H1 (cell line): Measurements from ENCODE around the gene LPIN2. TPM values are rescaled to one million over a fixed set of nuclear protein-coding genes. Genes with fewer than 3 reads are reported as not detected.

ENCODE experiments used
- EZH2 ChIP-seq: fragments of 200-600 bp; sonication (generic); IDR thresholded peaks from 2 replicates; pipeline ENCODE4 v1.7.1; 2012; ENCODE audit warnings: low read depth, mild to moderate bottlenecking, moderate library complexity, low read length, inconsistent platforms; ENCODE audit not compliant: severe bottlenecking
- HDAC2 ChIP-seq, 2 experiments: fragments of 300-600 bp in 1 of 2; sonication (generic) in 1 of 2; IDR thresholded peaks; 2 replicates each; pipeline ENCODE4 v1.6.1; 2011 to 2012; ENCODE audit warnings: low read depth in 2 of 2, low read length in 2 of 2, mild to moderate bottlenecking in 2 of 2, moderate library complexity in 2 of 2, borderline replicate concordance in 1 of 2, inconsistent platforms in 1 of 2
- POLR2A ChIP-seq, 2 experiments: IDR thresholded peaks; 1 replicate in 1 of 2; 2 replicates in 1 of 2; pipeline ENCODE4 v1.6.1; 2011; ENCODE audit warnings: low read depth in 2 of 2, low read length in 2 of 2, mild to moderate bottlenecking in 2 of 2; ENCODE audit errors: control extremely low read depth in 1 of 2
- POU5F1 ChIP-seq: IDR thresholded peaks from 2 replicates; pipeline ENCODE4 v1.6.1; 2011; ENCODE audit warnings: low read depth, mild to moderate bottlenecking, low read length, moderate library complexity
- TCF12 ChIP-seq: IDR thresholded peaks from 2 replicates; pipeline ENCODE4 v1.6.1; 2011; ENCODE audit warnings: low read depth, mild to moderate bottlenecking, low read length
- polyA plus RNA-seq, 7 experiments: library from polyadenylated mRNA; depleted of rRNA in 3 of 7; stranded (reverse) in 5 of 7; unstranded in 2 of 7; fragments of >200 nt in 5 of 7; fragments of 200-250 nt in 2 of 7; gene quantifications; 1 replicate in 5 of 7; 2 replicates in 1 of 7; 4 replicates in 1 of 7; pipeline versions ENCODE4 v1.2.1 to v1.2.3, GENCODE V29; 2011 to 2013; ENCODE audit warnings: missing spikeins in 2 of 7, mixed read lengths in 2 of 7
- total RNA-seq: library from RNA; stranded (reverse); fragmentation: NEBNext Ultra II Directional; extraction: Animal tissue kit (Norgen Biotek cat#: 25700); gene quantifications from 2 replicates; pipeline ENCODE4 v1.2.1, GENCODE V29; 2021
- TF ChIP-seq, protein P1 (sequence below): fragments of 300-600 bp; sonication (generic); IDR thresholded peaks from 2 replicates; pipeline ENCODE4 v1.7.1; 2012; ENCODE audit warnings: low read length, moderate library complexity, mild to moderate bottlenecking, inconsistent platforms; ENCODE audit not compliant: insufficient replicate concordance

Gene LPIN2
- total and polyA plus RNA-seq, 2 of the 8 experiments (the other 6 are each of a cell fraction or from before 2014, with no cell fraction given) = 7.4 to 14.2 TPM

- TF ChIP-seq, protein P1, sequence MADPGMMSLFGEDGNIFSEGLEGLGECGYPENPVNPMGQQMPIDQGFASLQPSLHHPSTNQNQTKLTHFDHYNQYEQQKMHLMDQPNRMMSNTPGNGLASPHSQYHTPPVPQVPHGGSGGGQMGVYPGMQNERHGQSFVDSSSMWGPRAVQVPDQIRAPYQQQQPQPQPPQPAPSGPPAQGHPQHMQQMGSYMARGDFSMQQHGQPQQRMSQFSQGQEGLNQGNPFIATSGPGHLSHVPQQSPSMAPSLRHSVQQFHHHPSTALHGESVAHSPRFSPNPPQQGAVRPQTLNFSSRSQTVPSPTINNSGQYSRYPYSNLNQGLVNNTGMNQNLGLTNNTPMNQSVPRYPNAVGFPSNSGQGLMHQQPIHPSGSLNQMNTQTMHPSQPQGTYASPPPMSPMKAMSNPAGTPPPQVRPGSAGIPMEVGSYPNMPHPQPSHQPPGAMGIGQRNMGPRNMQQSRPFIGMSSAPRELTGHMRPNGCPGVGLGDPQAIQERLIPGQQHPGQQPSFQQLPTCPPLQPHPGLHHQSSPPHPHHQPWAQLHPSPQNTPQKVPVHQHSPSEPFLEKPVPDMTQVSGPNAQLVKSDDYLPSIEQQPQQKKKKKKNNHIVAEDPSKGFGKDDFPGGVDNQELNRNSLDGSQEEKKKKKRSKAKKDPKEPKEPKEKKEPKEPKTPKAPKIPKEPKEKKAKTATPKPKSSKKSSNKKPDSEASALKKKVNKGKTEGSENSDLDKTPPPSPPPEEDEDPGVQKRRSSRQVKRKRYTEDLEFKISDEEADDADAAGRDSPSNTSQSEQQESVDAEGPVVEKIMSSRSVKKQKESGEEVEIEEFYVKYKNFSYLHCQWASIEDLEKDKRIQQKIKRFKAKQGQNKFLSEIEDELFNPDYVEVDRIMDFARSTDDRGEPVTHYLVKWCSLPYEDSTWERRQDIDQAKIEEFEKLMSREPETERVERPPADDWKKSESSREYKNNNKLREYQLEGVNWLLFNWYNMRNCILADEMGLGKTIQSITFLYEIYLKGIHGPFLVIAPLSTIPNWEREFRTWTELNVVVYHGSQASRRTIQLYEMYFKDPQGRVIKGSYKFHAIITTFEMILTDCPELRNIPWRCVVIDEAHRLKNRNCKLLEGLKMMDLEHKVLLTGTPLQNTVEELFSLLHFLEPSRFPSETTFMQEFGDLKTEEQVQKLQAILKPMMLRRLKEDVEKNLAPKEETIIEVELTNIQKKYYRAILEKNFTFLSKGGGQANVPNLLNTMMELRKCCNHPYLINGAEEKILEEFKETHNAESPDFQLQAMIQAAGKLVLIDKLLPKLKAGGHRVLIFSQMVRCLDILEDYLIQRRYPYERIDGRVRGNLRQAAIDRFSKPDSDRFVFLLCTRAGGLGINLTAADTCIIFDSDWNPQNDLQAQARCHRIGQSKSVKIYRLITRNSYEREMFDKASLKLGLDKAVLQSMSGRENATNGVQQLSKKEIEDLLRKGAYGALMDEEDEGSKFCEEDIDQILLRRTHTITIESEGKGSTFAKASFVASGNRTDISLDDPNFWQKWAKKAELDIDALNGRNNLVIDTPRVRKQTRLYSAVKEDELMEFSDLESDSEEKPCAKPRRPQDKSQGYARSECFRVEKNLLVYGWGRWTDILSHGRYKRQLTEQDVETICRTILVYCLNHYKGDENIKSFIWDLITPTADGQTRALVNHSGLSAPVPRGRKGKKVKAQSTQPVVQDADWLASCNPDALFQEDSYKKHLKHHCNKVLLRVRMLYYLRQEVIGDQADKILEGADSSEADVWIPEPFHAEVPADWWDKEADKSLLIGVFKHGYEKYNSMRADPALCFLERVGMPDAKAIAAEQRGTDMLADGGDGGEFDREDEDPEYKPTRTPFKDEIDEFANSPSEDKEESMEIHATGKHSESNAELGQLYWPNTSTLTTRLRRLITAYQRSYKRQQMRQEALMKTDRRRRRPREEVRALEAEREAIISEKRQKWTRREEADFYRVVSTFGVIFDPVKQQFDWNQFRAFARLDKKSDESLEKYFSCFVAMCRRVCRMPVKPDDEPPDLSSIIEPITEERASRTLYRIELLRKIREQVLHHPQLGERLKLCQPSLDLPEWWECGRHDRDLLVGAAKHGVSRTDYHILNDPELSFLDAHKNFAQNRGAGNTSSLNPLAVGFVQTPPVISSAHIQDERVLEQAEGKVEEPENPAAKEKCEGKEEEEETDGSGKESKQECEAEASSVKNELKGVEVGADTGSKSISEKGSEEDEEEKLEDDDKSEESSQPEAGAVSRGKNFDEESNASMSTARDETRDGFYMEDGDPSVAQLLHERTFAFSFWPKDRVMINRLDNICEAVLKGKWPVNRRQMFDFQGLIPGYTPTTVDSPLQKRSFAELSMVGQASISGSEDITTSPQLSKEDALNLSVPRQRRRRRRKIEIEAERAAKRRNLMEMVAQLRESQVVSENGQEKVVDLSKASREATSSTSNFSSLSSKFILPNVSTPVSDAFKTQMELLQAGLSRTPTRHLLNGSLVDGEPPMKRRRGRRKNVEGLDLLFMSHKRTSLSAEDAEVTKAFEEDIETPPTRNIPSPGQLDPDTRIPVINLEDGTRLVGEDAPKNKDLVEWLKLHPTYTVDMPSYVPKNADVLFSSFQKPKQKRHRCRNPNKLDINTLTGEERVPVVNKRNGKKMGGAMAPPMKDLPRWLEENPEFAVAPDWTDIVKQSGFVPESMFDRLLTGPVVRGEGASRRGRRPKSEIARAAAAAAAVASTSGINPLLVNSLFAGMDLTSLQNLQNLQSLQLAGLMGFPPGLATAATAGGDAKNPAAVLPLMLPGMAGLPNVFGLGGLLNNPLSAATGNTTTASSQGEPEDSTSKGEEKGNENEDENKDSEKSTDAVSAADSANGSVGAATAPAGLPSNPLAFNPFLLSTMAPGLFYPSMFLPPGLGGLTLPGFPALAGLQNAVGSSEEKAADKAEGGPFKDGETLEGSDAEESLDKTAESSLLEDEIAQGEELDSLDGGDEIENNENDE = no peak
- no peak for TF ChIP-seq TCF12
- no peak for TF ChIP-seq POLR2A (IDR thresholded peaks at IDR 0.05; ENCODE audit: control extremely low read depth in 1 of 2, low read depth in 2 of 2, low read length in 2 of 2)
- no peak for TF ChIP-seq POU5F1
- TF ChIP-seq HDAC2 (IDR thresholded peaks at IDR 0.05; ENCODE audit: borderline replicate concordance in 1 of 2, low read depth in 2 of 2, low read length in 2 of 2) = no peak
- TF ChIP-seq EZH2 = no peak
Measured at GRCh38 chr18:2979871-2980790, 32.8 kb downstream of the LPIN2 start (continued).
